Activated T-cell treated with anti-CD3 and anti-CD28 coated beads for 1 hour (primary cell): ENCODE measurements around the gene SESN1.
"Not testable (repeated sequence)": the region's sequence is repeated elsewhere in the genome, so short reads cannot be mapped to it uniquely, and the experiment has no call there.

Experiments
- DNase-seq: peaks from one replicate; pipeline ENCODE4 v3.0.0-alpha.2; 2020; ENCODE audit warnings: low read depth

Gene SESN1

GRCh38 chr6:109095036-109095834, 589 bp upstream of the SESN1 start, which contains the start of gene CEP57L1:
CEP57L1 (plus strand) TSS chr6:109095507; CDS start chr6:109145222, 49,715 bp downstream.
- peak; percentile 88 for DNase-seq

- no peak for DNase-seq
These were observed 772 bp downstream of the SESN1 start for GRCh38 chr6:109093732-109094415.

- no peak for DNase-seq
These were observed 2.6 kb downstream of the SESN1 start for GRCh38 chr6:109092074-109092473.

- no peak for DNase-seq
These were observed 3.2 kb downstream of the SESN1 start for GRCh38 chr6:109091314-109092024.

GRCh38 chr6:109088995-109089394, 5.7 kb downstream of the SESN1 start:
- no peak for DNase-seq

GRCh38 chr6:109087661-109088264, 6.9 kb downstream of the SESN1 start:
- no peak for DNase-seq

- DNase-seq, result not testable (repeated sequence)
These were observed 10.5 kb downstream of the SESN1 start for GRCh38 chr6:109084146-109084545.

GRCh38 chr6:109083657-109084056, 11.0 kb downstream of the SESN1 start:
- DNase-seq, result no peak

GRCh38 chr6:109082188-109082577, 12.5 kb downstream of the SESN1 start:
- DNase-seq, result no peak

GRCh38 chr6:109081516-109082187, 13.0 kb downstream of the SESN1 start:
- DNase-seq, result no peak

- no peak for DNase-seq
These were observed 13.6 kb downstream of the SESN1 start for GRCh38 chr6:109081026-109081425.

GRCh38 chr6:109079981-109080380, 14.7 kb downstream of the SESN1 start:
- DNase-seq, result no peak

- DNase-seq, result no peak
These were observed 18.3 kb downstream of the SESN1 start for GRCh38 chr6:109076377-109076776.

GRCh38 chr6:109075934-109076333, 18.7 kb downstream of the SESN1 start:
- no peak for DNase-seq

GRCh38 chr6:109074133-109074415, 20.6 kb downstream of the SESN1 start:
- no peak for DNase-seq

GRCh38 chr6:109073344-109074132, 21.1 kb downstream of the SESN1 start:
- DNase-seq, result peak; percentile 12

- DNase-seq, result no peak
These were observed 23.3 kb downstream of the SESN1 start for GRCh38 chr6:109071125-109071917.

GRCh38 chr6:109069746-109070145, 24.9 kb downstream of the SESN1 start:
- DNase-seq, result no peak

- DNase-seq, result no peak
These were observed 31.8 kb downstream of the SESN1 start for GRCh38 chr6:109062767-109063352.

- no peak for DNase-seq
These were observed 32.4 kb downstream of the SESN1 start for GRCh38 chr6:109062216-109062615.
